Measurements from ENCODE around the gene DLG2.

Gene DLG2

DNA sequence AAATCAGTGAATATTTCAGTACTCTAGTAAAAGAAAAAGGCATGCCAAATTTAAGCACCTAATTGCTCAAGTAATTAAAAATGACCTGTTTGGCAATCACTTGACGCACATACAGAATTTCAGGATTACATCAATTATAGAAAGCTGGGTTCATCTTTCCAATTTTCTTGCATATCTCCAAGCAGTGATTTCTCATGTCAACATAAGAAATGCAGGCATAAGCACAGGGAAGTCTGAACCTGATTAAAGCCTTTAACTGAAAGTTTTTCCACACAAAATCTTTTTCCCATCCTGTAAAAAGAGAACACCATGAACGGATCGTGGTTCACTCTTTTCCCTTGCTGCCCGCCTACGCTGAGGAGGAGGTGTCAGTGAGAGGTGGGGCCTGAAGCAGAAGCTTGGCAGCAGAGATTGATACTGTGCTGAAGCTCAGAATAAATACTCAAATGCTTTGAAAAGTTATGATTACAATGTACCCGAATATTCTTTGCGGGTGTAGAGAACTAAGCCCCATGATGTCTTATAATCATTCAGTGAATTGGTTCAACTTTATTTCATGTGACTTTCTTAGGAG lies 1636.9 kb downstream of the DLG2 start:
- no peak for DNase-seq (ENCODE audit: low spot score)

DNA sequence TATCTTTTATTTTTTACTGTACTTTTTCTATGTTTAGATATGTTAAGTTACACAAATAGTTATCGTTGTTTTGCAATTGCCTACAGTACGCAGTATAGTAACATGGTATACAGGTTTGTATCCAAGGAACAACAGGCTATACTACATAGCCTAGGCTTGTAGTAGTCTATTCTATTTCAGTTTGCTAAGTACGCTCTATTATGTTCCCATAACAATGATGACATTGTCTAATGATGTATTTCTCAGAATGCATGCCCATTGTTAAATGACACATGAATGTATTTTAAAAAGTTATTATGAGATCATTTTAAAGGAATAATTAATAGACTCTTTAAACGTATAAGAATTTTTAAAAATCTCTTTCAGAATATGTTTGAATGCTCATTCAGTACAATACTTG lies 1644.3 kb downstream of the DLG2 start:
- no peak for DNase-seq (ENCODE audit: low spot score)

DNA sequence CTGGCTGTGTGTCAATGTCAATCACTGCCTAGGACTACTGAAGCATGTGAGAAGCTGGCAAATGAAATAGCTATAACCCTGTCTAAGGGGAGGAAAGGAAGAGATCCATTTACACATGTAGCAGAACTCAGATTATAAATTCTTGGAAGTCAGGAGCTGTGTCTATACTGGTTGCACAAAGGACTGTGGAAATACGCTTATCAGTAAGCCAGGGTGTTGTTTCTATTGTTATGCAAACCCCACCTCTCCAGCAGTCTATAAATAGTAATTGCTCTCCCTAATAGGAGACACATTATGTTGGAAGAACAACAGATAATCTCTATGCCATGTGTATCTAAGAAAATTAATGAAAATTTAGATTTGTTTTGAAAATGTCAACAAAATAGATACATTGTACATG lies 1647.6 kb downstream of the DLG2 start:
- DNase-seq (ENCODE audit: low spot score) = no peak

DNA sequence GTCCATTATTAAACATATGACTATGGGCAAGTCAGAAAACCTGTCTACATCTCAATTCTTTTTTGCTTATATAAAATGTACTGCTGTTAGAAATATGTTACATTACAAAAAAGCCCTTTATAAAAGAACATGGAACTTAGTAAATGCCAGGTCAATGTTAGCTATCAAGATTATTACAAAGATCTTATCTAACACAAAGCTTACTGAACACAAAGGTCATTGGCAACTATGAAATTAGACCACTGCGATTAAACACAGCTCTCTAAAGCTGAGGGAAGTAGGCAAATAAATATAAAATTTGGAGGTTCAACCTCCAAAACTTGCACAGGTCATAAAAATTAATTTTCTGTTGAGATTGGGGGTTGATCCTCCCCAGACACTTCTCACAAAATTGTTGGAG lies 1648.2 kb downstream of the DLG2 start:
- no peak for DNase-seq (ENCODE audit: low spot score)

DNA sequence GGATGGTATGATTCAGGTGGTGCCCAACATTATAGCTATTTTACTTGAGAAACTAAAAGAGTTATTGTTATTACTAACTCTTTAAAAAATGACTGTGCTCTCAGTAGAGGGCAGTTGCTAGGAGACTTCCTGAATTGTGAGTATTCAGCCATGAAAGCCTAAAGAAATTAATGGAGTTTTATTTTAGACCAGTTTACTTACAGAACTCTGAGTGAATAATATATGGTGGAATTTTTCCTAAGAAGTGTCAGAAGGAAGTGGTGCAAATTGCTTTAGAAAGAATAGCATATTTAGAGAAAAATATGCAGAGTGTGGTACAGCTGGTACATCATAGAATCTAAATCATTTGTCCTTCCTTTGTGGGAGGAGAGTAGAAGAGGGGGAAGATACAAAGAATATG lies 1651.1 kb downstream of the DLG2 start:
- no peak for DNase-seq (ENCODE audit: low spot score)

DNA sequence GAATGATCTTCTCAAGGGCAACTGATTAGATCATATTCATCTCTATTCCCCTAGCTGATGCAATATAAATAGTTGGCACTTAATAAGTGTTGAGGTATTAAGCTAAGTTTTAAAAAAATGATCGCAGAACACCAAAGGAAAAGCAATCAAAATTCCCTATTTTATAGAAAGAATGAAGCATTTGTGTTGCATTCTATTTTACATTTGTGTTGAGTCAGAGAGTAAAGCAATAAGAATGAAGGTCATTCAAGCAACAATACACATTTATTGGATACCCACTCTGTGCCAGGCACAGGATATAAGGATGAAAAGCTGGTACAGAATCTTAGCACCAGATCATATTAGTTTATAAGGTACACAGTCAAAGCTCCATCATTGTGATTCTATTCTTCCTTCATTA lies 1654.6 kb downstream of the DLG2 start:
- no peak for DNase-seq (ENCODE audit: low spot score)

DNA sequence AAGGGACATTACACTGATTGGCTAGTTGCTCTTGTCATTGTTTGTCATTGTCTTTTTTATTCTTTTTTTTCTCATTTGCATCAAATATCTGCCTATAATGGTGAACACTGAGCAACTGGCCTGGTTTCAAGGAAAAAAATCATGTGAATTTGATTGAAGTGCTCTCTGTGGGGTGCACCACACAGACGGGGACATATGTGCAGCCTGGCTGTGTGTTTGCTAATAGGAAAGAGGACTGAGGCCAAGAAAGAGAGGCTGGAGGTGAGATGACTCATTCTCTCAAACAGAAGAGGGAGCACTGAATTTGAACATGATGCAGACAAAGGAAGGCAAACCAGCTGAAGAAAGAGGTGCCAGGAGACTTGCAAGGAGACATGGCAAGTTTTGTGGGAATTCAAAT lies 1656.1 kb downstream of the DLG2 start:
- DNase-seq (ENCODE audit: low spot score) = no peak

DNA sequence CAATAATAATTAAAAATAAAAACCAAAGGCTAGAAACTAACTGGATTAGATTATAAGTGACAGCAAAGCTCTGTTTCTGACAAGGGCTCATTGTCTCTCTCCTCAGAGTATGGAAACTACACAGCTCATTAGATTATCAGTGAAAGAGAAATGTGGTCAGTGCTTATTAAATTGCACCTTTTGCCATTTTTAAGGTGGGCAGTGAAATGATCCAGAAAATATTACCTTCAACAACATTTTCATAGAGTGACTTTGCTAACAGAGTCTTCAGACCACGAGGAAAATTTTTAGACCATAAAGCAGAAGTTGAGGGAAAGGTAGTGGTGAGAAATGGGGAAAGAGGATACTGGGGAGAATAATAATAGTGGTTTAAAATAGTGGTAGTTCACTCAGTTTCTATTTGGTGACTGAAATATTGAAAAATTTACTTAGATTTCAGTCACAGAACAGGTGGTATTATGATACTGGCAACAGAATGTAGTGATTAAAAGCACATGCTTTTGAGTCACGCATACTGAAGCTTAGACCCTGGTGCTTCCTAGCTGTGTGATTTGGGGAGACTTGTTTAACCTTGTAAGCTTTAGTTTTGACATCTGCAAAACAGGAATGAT lies 1657.0 kb downstream of the DLG2 start:
- no peak for DNase-seq (ENCODE audit: low spot score)

DNA sequence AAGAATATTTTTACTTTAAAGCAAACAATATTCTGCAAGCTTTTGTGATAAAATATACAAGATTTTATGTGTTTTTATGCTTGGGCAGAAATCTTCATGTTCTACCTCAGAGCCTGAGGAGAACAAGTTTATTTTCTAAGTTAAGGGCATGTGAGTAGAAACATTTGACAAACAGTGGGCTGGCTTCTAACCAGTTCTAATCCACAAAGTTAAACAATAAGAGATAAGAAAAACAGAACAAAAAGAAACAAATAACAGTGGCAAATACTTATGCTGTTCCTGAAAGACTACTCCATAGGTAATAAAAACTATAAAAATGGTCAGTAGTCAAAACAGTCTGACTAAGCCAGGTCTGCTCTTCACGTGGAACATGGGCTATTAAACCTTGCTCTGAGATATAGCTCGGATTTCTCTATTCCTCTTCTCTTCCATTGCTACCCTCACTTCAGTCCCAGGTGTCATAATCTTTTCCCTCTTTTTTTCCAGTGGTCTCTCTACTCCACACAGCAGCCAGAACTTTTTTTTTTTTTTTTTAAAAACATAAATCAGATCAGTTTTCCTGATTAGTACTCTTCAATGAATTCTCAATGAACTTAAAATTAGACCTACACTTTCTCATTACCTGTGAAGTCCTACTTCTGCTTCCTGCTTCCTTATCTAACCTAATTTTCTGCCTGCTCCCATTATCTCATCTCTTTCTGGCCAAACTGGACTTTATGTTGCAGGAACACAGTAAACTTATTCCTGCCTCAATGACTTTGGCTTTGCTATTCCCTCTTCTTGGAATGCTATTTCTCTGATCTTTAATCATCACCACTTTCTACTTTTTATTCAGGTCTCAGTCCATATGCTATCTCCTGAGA lies 1669.9 kb downstream of the DLG2 start:
- DNase-seq (ENCODE audit: low spot score) = no peak

DNA sequence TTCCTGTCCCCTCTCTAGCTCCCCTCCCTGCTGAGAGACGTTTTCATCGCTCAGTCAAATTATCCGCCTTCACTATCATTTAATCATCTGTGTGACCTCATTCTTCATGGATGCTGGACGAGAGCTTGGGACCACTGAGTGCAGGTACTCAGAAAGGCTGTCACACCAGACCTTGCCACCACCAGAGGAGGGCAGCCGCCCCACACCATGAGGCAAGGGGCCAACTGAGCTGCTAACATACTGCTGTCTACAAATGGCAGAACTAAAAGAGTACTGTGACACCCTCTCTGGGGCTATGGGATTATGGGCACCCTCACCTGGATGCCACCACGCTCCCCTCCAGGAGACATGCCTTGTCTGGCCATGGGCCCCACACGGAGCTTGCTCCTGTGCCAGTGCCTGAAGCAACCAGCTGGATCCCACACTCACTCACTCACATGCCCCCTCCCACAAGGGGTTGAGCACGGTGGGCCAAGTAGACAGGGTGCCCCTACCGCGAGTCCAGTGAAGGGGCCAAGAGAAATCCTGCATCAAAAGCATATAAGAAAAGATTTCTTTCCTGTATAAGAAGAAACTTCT lies 1670.9 kb downstream of the DLG2 start:
- no peak for DNase-seq (ENCODE audit: low spot score)

DNA sequence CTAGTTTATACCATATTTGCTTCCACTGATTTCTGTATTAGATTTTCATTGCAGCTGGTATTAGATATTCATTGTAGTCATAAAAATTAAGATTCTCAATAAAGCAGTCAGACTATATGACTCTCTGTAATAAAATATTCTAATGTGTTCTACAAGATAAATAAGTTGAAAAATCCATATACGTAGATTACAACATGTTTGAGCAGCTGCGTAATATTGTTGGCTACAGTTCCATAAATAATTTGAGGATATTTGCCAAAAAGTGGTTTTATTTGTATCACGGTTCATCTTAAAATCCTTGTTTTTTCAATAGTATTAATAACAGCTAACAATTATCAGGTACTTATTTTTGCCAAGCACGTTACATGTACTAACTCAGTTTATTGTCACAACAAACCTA lies 1672.4 kb downstream of the DLG2 start:
- no peak for DNase-seq (ENCODE audit: low spot score)

DNA sequence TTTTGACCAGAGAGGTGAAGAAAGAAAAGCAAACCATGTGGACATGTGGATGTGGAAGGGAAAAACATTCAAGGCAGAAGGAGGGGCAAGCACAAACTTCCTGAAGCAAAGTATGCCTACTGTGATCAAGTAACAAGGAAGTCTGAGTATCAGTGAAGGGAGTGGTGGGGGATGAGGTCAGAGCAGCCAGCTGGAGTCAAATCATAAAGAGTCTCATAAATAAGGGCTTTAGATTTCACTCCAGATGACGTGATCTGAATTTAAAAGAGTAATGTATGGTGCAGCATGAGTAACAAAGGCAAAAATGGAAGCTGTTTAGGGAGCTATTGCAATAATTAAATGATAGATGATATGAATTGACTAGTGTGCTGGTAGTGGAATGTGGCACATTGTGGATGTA lies 1675.6 kb downstream of the DLG2 start:
- DNase-seq (ENCODE audit: low spot score) = no peak

DNA sequence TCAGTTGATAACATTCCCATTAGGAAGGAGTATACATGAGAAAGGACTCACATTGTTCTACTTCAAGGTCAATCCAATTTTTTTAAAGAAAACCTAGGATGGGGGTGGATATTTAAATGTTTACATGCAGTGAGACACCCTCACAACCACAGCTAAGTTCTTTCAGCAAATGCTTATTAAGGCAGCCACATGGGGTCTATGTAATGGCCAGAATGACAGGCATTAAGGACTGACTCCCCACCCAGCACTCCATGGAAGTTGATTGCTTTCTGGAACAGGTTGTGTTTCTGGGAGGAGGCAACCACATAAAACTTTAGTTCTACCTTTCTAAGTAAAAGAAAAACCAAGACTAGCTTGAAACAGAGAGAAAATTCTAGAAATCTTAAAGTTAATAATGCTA lies 1678.9 kb downstream of the DLG2 start:
- DNase-seq (ENCODE audit: low spot score) = no peak

DNA sequence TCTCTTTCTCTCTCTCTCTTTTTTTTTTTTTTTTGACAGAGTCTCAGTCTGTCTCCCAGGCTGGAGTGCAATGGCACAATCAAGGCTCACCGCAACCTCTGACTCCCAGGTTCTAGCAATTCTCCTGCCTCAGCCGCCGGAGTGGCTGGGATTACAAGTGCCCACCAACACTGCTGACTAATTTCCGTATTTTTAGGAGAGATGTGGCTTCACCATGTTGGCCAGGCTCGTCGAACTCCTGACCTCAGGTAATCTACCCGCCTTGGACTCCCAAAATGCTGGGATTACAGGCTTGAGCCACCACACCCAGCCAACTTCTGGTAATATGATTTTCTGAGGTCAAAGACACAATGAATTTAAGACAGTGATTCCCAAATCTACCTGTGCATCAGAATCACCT lies 1681.2 kb downstream of the DLG2 start:
- DNase-seq (ENCODE audit: low spot score) = no peak

DNA sequence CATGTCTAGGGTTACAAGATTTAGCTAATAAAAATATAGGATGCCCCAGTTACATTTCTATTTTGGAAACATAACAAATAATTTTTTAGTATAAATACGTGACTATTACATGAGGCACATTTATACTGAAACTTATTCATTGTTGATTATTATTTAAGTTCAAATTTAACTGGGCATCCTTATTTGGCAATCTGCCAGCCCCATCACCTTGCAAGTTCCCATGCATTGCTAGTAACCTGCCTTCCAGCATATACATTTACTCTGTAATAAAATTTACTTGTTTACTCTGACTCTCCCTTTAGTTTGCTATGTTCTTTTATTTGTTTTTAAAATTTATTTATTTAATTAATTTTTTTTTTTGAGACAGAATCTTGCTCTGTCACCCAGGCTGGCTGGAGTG lies 1686.1 kb downstream of the DLG2 start:
- no peak for DNase-seq (ENCODE audit: low spot score)

DNA sequence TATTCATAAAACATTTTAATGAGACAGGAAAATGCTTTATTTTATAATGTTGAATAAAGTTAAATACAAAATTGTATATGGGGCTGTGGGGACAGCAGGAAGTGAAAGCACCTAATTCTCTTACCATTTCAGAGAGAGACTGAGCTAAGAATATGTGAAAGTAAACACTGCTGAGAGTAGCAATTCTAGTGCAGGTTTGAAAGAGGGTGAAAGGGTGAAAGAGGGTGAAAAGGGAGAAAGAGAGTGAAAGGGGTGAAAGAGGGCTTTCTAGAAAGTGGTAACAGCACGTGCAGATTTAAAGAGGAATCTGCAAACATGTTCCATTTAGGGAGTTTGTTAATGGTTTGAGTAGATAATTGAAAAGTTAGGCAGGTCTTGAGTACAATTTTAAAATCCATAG lies 1689.0 kb downstream of the DLG2 start:
- DNase-seq (ENCODE audit: low spot score) = no peak

DNA sequence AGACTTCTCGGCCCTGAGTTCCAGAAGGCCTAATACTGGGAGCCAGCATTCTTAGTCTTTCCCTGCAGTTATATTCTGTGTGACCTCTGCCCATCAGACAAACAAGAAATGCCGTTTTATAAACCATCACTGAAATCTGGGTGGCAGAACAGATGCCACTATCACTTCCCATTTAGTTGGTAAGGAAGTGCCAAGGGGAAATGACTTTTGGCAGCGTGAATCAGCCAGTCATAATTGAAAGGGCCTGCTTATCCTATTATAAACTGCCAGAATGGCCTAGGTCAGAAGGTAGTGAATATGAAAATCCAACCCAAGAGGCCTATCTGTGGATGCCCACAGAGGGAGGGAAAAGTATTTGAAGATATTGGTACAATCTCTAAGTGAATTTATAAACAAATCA lies 1694.1 kb downstream of the DLG2 start:
- no peak for DNase-seq (ENCODE audit: low spot score)

DNA sequence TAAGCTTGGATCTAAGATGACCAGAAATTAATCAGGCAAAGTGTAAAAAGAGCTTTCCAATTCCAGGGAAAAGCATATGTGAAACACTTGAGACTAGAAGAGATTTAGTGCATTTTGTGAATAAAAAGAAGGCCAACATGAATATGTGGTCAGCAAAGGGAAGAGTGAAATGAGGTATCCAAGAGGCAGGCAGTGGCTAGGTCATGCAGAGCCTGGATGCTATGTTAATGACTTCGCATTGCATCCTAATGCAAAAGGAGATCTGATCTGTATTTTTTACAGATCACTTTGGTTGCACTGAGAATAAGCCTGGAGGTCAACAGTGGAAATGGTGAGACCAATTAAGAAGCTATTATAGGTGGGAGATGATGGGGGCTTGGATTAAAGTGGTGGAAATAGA lies 1699.7 kb downstream of the DLG2 start:
- DNase-seq (ENCODE audit: low spot score) = no peak

DNA sequence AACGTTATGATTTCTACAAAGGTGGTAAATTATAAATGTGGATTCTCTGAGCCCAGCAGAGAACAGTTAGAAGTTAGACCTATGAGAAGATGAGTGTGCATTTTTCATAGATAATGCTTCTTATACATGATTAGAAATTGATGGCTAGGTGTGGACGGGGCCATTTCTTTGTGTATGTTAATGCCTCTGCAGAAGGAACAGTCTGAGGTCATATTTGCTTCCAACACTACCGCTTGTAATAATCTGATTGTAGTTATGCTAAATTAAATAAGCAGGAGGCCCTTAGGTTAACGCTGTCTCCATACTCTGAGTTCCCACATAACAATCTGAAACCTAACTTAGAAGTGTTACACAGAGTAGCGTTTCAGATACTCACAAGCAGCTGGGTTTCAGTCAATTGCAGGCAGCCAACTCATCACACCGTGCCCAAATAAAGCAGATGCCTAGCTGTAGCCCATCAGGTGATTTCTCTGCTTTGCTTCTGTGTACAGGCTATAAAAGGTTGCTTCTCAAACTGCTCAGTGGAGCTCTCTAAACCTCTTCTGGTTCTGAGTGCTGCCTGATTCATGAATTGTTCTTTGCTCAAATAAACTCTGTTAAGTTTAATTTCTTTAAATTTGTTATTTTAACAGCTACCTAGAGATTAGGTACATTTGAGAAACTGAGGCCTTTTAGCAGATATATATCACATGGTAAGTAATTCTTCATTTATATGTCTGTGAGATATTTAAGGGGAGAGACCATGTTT lies 1702.2 kb downstream of the DLG2 start:
- DNase-seq (ENCODE audit: low spot score) = no peak

DNA sequence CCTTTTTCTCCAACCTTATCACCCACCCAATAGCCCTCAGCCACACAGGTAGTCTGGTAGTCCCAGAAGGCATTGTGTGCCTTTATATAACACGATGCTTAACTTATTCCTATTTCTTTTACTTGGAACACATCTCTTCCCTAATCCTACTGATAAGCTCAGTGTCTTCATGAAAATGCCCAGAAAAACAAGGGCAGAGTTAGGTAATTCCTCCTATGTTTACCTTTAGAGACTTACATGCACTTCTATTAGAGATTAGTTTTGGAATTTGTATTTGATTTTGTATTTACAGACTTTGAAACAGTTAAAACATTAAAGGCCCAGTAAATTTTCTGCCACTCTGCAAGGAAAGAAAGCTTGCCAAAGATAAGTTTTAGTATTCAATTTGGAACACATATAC lies 1703.2 kb downstream of the DLG2 start:
- DNase-seq (ENCODE audit: low spot score) = no peak

DNA sequence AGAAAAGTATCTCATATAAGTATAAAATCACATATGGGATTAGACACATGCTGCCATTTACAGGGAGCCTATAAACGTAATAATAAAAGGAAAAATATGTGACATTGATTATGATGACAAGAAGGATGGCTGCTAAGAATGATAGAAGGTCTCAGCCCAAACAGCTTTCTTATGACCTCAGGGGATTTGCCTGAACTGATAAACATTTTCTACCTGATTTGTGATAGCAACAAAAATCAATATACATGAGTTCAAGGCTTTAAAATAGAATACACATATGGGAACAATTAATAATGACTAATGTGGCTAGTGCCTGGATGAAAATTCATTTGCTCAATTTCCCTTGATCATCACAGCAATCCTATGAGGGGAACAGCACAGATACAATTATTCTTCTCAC lies 1704.2 kb downstream of the DLG2 start:
- DNase-seq (ENCODE audit: low spot score) = no peak

DNA sequence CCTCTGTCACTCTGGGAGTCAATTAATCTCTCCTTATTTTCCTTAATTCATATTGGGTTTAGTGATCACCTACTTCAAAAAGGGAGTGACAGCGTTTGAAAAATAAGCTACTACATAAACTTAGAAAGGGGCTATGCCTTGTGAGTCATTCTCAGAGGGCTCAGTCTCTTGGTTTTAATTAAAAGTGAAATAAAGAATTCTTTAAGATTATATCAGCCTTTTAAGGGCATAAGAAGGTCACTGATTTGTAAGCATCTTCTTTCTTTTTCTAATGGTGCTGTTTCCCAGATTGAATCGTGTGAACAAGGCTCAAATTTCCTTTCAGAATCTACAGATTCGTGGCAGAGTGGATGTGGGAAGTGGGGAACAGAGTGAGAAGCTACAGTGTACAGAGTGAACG lies 1704.8 kb downstream of the DLG2 start:
- DNase-seq (ENCODE audit: low spot score) = no peak
